Stimulated activated CD4-positive, alpha-beta T cell treated with anti-CD3 and anti-CD28 coated beads, Interleukin-2, amount 100 ng/mL, for 48 hours (primary cell): Measurements from ENCODE around the gene ITPA.

Experiments used
- DNase-seq, 2 donors: peaks; one replicate each; pipeline ENCODE4 v3.0.0-alpha.2; 2020

Gene ITPA

DNA sequence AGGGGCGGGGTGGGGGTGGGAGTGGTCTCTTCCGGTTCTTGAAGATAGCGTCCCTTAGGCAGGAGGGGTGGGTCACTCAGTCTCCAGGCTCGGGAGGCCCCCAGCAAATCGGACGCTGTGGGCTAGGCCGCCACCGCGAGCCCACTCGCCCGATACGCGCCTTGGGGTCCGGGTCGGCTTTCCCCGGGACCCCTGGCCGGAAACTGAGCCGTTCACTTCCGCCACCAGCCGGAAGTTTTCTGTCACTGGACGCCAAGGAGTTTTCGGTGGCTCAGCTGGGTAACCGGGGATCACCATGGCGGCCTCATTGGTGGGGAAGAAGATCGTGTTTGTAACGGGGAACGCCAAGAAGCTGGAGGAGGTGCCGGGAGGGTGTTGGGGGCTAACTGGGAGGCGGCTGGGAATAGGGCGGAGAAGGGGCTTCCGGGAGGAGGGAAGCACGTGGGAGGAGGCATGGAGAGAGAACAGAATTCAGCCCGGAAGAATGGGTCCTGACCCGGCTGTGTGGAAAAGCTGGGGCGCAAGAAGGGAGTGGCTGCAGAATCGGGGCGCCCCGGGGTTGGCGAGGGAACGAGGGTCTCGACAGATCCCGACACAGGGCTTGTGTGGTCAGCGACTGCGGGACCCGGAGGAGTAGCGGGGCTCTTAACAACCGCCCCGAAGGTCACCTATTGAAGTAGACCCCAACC lies at the start of gene ITPA:
TSS of gene ITPA (plus strand) at position 242 of the 689 bp plus-strand sequence. CDS start at position 296, 54 bp downstream.
- DNase-seq = peak; percentile 55 to 56

DNA sequence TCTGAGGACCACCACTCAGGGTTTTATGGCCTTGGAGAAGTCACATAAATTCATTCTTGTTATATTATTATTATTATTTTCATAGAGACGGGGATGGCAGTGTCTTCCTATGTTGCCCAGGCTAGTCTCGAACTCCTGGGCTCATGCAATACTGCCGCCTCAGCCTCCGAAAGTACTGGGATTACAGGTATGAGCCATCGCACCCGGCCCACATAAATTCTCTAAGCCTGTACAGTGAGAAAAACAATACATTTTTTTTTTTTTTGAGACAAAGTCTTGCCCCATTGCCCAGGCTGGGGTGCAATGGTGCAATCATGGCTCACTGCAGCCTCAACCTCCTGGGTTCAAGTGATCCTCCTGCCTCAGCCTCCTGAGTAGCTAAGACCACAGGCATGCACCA lies 48.9 kb upstream of the ITPA start:
- no peak for DNase-seq

DNA sequence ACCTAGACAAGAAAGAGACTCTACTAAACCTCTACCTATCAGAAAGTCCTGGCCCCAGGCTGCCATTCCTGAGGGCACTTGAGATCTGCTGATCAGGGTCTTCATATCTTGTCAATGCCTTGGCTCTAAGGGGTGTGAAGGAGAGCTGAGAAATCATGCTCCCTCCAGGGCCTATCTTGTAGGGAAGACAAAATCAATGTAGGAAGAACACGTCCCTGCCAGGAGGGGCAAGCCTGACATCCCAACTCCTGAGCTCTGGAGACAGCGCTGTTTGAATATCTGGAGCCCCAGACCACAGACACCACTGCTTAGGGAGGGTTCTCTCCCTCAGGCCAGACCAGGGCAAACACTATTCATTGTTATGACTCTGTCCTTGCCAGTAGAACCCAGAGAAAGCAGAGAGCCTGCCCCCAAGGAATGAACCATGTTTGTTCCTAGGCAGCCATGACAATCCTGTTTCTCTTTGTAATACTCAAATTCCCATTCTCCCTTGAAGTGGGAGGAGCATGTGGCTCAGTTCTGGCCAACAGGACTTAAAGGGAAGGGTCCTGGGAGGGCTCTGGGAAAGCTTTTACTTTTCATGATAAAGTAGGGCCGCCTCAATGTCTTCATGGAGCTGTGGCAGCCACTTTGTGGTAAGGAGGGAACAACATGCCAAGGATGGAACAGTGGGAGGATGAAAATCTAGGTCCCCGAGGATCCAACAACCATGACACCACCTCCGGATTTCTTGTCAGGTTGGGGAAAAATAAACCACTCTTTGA lies 47.8 kb upstream of the ITPA start:
- DNase-seq = no peak

DNA sequence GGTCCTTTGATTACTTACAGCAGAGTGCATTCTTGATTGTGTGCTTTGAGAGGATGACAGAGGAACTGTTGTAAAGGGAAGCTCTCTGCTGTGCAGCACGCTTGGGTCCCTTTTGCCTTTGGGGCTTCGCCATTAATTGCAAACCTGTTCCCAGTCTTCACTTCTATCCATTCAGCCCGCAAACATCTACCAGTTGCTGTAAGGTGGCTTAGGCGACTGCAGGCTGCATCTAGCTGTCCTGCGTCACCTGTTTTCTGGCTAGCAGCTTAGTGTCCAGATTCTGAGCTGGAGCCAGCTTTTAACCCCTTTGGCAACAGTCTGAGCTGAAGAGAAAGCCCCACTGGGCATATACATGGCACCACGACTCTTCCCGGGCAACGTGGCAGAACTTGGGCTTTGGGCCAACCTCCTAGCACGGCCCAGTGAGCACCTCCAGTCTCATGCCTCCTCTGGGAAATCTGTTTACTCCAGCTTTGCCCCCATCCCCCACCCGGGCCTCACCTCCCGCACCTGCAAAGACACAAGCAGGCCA lies 47.2 kb upstream of the ITPA start:
- no peak for DNase-seq

DNA sequence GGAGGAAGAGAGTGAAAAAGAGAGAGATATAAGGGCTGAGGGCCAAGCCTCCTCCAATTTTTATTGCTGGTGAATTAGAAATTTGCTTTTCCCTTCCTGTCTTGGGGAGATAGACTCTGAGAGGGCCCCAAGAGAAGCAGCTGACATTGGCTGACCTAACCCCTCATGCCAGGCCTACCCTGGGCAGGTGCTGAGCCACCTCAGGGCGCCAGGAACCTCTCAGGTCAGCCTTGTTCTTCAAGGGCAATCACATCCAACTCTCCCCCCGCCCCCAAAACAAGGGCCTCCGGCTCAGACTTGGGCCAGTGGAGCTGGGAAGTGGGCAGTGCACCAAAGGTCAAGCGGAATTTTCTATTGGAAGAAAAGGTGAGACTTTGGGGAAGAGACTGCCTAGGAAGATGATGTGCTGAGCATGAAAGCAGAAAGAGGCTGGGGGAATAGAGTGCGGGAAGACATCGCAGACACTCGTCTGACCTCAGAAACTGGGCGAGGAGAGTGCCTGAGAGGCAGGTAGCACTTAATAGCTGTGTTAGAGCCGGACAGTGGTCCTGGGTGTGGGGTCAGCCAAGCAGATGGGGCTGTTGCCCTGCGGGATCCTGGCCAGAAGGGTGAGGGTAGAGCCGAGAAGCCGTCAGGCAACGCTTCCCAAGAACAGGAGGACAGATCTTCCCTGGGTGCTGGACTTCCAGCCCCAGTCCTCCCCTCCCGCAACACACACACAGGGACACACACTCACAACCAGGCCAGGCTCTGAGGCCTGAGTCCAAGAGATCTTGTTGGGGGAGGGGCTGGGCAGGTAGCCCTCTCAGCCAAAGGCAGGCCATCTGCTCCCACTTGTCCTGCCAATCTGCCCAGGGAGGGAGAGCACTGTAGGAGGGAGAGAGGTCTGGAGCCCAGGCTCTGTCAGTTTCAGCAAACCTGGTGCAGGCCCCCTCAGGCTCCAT lies 45.9 kb upstream of the ITPA start:
- no peak for DNase-seq

DNA sequence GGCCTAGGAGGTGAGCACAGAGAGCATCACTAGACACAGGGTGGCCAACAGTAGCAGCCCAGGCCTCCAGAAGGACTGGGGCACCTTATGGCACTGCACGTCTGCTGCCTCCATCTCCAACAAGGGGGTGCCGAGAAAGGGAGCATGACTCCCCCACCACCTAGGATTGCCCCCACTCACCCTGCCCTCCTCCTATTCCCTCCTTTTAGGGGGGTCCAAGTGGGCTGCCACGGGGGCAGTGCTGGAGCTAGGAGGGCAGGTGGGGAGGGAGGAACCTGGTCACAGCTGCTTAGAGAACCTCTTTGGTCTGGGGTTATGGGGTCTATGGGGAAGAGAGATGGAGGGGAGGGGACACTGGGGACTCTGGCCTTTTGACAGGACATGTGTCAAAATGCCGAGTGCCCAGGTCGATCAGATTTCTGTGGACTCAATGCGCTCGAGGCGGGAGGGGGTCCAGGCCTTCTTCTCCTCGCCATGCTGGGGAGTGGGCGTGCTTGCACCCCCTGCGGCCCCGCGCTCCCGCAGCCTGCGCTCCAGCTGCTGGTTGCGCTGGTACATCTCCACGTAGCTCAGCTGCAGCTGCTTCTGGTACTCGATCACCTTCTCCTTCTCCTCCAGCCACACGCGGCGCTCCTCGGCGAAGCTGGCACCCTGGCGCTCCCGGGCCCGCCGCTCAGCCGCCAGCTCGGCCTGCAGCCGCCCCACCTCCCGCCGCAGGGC lies 45.1 kb upstream of the ITPA start:
- DNase-seq = no peak

DNA sequence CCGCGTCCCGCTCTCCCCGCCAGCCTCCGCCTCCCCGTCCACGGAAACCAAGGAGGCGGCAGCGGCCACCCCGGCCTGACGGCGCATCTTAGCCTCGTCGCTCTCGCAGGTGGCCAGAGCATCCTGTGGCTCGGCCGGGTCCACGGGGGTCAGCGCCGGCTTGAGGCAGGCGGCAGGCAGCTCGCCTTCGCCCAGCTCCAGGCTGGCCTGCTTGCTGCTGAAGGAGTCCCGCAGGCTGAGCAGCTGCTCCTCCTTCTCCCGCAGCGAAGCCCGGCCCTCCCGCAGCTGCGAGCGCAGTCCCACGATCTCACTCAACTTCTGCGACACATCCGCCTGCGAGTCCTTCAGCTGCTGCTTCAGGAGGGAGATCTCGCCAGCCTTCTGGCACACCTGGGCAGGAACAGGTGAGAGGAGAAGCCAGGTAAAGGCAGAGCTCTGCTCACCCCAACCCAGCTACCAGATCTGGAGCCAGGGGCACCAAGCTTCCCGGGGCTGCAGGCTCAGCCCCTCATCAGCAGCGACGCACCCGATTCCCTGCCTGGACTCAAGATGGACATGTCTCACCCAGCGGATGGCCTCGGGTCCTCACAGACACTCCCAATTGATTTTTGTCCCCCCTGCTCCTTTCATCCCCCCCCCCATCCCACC lies 44.4 kb upstream of the ITPA start:
- DNase-seq = no peak

DNA sequence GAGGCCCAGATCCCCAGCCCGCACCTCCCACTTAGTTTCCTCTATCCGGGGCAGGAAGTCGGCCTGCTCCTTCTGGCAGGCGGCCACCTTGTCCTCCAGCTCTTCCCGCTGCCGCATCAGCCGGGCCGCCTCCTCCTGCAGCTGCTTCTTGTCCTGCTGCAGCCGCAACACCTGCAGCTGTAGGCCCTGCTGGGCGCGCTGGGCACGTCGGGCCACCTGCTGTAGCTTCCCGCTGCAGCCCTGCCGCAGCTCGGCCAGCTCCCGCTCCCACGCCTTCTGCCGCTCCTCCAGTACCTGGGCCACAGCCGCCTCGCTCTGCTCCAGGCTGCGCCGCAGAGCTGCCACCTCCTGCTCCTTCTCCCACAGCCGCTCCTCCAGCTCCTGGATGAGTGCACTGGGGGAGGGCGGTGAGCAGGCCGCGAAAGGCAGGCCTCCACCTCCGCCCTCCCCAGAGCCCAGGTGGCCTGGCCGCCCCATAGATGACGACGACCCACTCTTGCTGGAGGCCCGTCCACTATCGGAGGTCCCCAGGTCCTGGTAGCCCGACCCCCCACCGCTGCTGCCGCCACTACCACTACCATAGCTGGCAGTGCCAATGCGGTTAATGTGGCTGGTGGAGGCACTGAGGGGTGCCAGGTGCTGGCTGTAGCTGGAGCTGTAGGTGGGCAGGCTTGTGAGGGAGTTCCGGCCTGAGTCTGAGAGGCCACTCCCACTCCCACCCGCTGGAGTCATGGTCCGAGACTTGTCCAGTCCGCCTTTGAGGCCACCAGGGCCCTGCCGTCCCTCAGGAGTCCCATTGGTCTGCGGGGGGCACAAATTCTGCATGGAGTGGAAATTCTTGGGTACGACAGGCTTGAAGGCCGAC lies 43.6 kb upstream of the ITPA start:
- DNase-seq = no peak

DNA sequence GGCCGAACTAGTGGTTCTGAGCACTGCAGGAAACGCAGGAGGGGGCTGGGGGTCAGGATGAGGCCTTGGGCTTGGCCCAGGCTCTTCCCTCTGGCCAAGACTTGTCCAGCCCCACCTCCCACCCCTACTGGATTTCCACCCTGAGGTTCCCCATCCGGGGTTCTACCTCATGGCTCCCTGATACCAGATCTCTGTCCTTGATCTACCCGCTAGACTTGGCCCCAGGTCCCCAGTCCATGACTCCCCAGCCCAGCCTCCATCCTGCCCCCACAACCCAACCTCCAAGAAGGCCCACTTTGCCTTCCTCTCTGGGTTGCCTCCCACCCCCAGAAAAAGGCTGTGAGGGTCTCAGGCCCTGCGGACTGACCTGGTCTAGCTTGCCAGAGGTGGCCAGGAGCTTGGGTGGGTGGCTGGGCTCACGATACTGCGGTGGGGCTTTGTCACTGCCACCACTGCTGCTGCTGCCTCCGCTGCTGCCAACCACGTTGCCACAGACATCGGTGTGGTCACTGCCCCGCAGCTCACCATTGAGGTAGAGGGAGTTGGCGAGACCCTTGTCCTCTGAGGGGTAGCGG lies 42.9 kb upstream of the ITPA start:
- DNase-seq = no peak

DNA sequence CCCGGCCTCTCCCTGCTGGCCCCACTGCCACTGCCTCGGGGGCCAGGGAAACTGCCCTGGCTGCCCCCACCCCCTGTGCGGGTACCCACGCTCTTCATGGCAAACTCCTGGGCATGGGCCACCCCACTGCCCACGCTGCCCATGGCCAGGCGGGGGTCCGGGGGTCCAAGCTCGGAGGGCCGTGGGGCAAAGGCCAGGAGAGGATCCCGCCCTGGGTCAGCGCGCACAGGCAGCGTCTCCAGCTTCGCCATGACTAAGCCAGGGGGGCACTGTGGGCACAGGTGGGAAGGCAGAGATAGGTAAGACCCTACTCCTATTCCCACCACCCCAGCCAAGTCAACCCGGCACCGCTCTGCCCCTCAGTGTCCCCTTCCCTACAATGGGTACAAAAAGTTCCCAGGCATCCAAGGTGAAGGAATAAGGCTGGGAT lies 42.4 kb upstream of the ITPA start:
- no peak for DNase-seq

DNA sequence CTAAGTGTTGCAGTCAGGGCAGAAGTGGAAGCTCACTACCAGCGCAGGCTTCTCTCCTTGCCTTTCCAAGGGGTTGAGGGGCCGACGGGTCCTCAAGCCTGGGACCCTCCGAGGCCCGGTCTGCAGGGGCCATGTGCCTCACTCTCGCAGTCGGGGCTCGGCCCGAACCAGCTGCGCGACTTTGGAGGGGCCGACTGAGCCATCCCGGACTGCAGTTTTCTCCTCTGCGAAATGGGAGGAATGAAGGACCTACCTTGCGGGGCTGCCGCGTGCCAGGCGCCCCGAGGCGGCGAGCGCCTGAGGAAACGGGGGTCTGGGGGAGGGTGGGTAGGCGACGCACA lies 41.6 kb upstream of the ITPA start:
- DNase-seq = no peak

DNA sequence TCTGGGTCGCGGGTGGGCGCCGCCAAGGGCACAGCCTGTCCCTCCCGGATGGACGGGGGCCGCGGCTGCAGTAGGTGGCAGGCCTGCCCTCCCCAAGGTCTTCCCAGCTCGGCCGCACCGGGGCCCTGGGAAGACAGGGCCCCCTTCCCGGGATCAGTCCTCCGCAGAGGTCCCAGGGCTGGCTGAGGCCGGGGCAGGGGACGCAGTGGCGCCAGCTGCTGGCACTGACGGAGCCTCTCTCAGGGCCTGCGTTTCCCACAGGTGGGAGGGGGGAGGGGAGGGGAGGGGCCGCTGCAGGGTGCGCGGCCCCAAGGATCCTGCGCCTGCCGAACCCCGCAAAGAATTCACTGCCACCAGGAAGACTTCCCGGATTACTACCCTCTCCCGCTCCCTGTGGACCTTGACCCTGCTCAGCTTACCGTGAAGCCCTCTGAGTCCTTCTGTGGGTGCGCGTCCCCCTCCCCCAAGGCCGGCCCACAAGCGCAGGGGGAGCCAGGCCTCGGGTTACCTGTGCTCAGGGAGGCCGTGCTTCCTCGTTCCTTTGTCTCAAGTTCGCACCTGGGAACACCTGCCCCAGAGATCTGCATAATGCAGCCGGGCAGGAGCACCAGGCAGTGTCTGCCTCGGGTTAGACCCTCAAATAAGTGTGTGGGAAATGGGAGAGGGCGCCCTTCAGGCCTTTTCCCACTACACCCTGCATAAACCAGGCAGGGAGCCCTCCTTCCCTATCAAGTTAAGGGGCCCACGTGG lies 41.0 kb upstream of the ITPA start:
- DNase-seq = no peak

DNA sequence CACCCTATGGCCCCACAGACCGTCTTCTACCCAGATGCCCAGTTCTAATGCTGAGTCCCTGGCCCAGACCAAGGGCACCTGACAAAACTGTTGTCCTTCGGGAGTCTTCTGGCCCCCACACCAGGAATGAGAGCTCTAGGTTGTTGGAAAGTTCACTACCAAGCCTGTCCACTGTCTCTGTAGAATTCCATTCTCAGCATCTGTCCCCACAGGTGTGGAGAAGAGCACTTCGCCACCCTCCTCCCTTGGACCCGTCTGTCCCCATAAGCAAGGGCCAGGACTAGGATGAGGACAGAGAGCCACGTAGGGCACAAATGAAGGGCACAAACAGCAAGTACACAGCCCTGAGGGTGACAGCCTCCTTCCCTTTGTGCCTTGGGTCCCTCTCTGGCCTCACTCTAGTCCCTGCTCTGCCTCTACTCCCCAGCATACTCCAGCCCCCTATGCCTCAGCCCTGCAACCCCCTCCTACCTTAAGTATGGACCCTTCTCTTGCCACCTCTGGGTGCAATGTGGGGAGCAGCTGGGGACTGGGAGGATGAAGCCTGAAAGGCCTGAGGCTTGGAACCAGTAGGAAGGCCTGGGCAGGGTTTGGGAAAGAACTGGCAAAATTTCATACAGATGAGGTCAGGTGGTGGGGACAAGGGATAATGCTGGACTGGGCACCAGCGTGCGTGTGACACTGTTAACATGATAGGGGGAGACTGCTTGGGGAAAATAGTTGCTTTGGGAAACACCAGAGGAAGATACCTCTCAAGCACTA lies 40.3 kb upstream of the ITPA start:
- no peak for DNase-seq

DNA sequence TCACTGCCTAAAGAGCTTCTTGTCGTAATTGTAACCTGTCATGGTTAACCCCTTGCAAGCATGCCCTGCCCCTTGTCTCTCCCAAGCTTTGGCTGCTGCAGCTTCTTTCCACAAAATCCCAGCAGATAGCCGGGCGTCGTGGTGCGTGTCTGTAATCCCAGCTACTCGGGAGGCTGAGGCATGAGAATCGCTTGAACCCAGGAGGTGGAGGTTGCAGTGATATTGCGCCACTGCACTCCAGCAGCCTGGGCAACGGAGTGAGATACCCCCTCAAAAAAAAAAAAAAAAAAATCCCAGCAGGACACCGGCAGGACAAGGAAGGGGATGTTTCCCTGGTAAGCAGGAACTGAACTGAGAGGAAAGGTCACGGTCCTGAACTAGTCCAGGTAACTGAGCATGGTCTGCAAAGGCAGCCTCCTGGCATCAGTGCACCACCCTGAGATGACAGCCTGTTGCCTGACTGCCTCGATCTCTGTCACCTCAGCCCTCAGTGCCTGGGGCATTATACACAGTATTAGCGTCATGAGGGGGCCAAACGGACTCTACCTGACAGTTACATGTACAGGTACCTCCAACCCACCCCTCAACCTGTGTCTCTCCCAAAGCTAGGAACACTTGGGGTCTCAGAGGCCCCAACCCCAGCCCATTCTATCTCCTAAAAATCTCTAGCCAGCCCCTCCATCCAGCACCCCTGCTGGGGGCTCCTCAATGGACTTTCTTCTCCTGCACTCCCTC lies 37.7 kb upstream of the ITPA start:
- DNase-seq = no peak

DNA sequence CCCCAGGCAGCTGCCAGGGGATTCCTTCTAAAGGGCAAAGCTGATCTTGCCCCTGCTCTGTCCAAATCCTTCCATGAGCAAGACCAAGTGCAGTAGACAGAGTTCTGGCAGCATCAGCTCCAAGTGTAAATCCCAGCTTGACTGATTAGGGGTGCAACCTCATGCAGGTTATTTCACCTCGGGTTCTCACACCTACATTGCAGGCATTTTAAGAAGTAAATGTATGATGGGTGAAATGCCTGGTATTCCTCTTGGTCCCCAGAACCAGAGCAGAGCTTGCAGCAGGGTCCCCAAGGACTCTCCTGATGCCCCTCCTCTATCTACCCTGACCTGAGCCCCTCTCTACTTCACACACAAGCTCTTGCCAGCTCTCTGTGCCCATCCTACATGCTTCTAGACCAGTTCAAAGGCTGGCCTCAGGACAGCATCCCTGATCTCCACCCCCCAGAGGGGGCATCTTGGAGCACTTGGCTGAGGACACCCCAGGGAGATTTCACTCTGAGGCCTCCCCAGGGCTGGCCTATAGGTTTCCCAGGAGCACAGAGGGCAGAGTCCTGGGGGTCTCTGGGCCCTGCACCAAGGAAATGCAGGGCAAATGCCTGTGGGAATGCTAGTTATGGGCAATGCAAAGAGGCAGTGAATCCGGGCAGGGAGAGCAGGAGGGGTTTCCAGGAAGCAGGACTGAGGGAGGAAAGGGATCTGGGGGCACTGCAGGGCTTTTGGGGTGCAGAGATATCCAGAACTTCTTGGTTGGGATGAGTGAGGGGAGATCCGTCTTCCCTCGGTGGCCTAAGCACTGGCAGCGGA lies 37.0 kb upstream of the ITPA start:
- no peak for DNase-seq

DNA sequence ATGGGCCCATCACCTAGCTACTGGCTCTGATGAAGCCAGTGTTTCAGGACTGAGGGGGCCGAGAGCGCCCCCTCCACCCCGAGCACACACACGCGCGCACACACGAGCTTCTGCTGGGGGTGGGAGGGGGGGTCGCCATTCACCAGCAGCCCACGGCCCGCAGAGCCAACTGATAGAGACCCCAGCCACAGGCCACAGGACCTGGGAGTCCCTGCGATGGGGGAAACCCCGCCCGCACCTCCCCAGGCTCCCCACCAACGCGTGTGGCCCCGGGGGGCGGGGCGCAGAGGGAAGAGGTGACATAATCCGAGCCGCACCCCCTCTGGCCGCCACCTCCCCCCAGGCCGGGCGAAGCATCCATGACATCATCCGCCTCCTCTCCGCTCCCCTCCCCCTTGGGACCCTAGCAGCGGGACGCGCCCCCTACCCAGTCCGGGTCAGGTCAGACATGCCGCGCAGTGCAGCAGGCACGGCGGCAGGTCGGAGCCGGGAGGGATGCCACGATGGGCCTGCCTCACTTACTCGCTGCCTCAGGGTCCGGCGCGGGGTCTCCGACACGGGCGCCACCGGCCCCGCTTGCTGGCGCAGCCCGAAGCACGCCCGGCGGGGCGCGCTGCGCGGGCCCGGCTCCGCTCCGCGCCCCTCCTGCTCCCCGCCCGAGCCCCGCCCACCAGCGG lies 36.2 kb upstream of the ITPA start, which contains the start of gene LZTS3:
TSS of gene LZTS3 (minus strand) at position 617 of the 677 bp plus-strand sequence. CDS start 6,386 bp downstream, outside the sequence.
- peak; percentile 48 to 55 for DNase-seq
